H9 (cell line): ENCODE measurements around the gene KCNJ16. TPM values are rescaled to one million over a fixed set of nuclear protein-coding genes. Genes with fewer than 3 reads are reported as not detected.

Experiments used
- DNase-seq: peaks from one replicate; pipeline ENCODE4 v3.0.0-alpha.2; 2017
- H2AFZ ChIP-seq: one replicate; pipeline ENCODE4 v1.6.1; 2013; ENCODE audit warnings: mild to moderate bottlenecking, low read length, control low read depth, moderate library complexity
- H2AK5ac ChIP-seq: 2 replicates; pipeline ENCODE4 v1.6.1; 2013; ENCODE audit warnings: low read length, control low read depth, mixed read lengths; ENCODE audit not compliant: insufficient read length
- H2BK120ac ChIP-seq: one replicate; pipeline ENCODE4 v1.6.1; 2013; ENCODE audit warnings: low read depth, mild to moderate bottlenecking, low read length, control low read depth, inconsistent platforms; ENCODE audit not compliant: poor library complexity, severe bottlenecking
- H2BK12ac ChIP-seq: 2 replicates; pipeline ENCODE4 v1.6.1; 2013; ENCODE audit warnings: low read length, control low read depth, mixed read lengths, low read depth; ENCODE audit not compliant: insufficient read length
- H2BK15ac ChIP-seq: 2 replicates; pipeline ENCODE4 v1.6.1; 2013; ENCODE audit warnings: low read depth, low read length, control low read depth
- H2BK20ac ChIP-seq: one replicate; pipeline ENCODE4 v1.6.1; 2013; ENCODE audit warnings: low read depth, mild to moderate bottlenecking, low read length, control low read depth, inconsistent platforms; ENCODE audit not compliant: poor library complexity, severe bottlenecking
- H2BK5ac ChIP-seq: 2 replicates; pipeline ENCODE4 v1.6.1; 2013; ENCODE audit warnings: low read length, control low read depth, mixed read lengths; ENCODE audit not compliant: insufficient read length
- H3K14ac ChIP-seq: 2 replicates; pipeline ENCODE4 v1.6.1; 2013; ENCODE audit warnings: low read length, control low read depth; ENCODE audit not compliant: insufficient read depth
- H3K18ac ChIP-seq: 2 replicates; pipeline ENCODE4 v1.6.1; 2013; ENCODE audit warnings: low read depth, mild to moderate bottlenecking, mixed read lengths, low read length, control low read depth; ENCODE audit not compliant: insufficient read length
- H3K23ac ChIP-seq: 2 replicates; pipeline ENCODE4 v1.6.1; 2013; ENCODE audit warnings: low read length, control low read depth, mixed read lengths, low read depth; ENCODE audit not compliant: insufficient read length
- H3K23me2 ChIP-seq: 2 replicates; pipeline ENCODE4 v1.6.1; 2013; ENCODE audit warnings: low read depth, mild to moderate bottlenecking, mixed read lengths, low read length, control low read depth; ENCODE audit not compliant: insufficient read length, poor library complexity, severe bottlenecking
- H3K27ac ChIP-seq: 2 replicates; pipeline ENCODE4 v1.5.1; 2013; ENCODE audit warnings: low read length, control low read depth, mixed read lengths, low read depth; ENCODE audit not compliant: insufficient read length
- H3K27me3 ChIP-seq: 2 replicates; pipeline ENCODE4 v1.6.1; 2013; ENCODE audit warnings: low read length, control low read depth, inconsistent platforms; ENCODE audit not compliant: insufficient read depth
- H3K4ac ChIP-seq: 2 replicates; pipeline ENCODE4 v1.6.1; 2013; ENCODE audit warnings: low read depth, mild to moderate bottlenecking, control low read depth, inconsistent platforms, low read length, moderate library complexity
- H3K4me1 ChIP-seq: 2 replicates; pipeline ENCODE4 v1.6.1; 2013; ENCODE audit warnings: low read length, control low read depth, inconsistent platforms; ENCODE audit not compliant: insufficient read depth
- H3K4me2 ChIP-seq: 2 replicates; pipeline ENCODE4 v1.6.1; 2013; ENCODE audit warnings: low read length, control low read depth, mixed read lengths; ENCODE audit not compliant: insufficient read length, insufficient read depth
- H3K56ac ChIP-seq: 2 replicates; pipeline ENCODE4 v1.6.1; 2013; ENCODE audit warnings: low read depth, mild to moderate bottlenecking, mixed read lengths, low read length, control low read depth; ENCODE audit not compliant: insufficient read length
- H3K79me1 ChIP-seq: 2 replicates; pipeline ENCODE4 v1.6.1; 2013; ENCODE audit warnings: low read depth, mild to moderate bottlenecking, moderate library complexity, low read length, control low read depth, inconsistent platforms; ENCODE audit not compliant: insufficient read depth, poor library complexity, severe bottlenecking
- H3K79me2 ChIP-seq: 2 replicates; pipeline ENCODE4 v1.6.1; 2013; ENCODE audit warnings: low read length, control low read depth, inconsistent platforms; ENCODE audit not compliant: insufficient read depth
- H3K9ac ChIP-seq: 2 replicates; pipeline ENCODE4 v1.6.1; 2013; ENCODE audit warnings: low read length, control low read depth, mixed read lengths; ENCODE audit not compliant: insufficient read length; ENCODE audit errors: extremely low read depth
- H3K9me3 ChIP-seq: one replicate; pipeline ENCODE4 v1.6.1; 2013; ENCODE audit warnings: low read depth, low read length, inconsistent platforms; ENCODE audit not compliant: control insufficient read depth
- H3T11ph ChIP-seq: one replicate; pipeline ENCODE4 v1.6.1; 2013; ENCODE audit warnings: mild to moderate bottlenecking, low read length, control low read depth, inconsistent platforms
- H4K20me1 ChIP-seq: one replicate; pipeline ENCODE4 v1.6.1; 2013; ENCODE audit not compliant: control insufficient read depth, insufficient read length, insufficient read depth
- H4K5ac ChIP-seq: 2 replicates; pipeline ENCODE4 v1.6.1; 2013; ENCODE audit warnings: low read depth, mild to moderate bottlenecking, mixed read lengths, low read length, control low read depth; ENCODE audit not compliant: insufficient read length
- H4K8ac ChIP-seq: replicated peaks from 2 replicates; pipeline ENCODE4 v1.6.1; 2013; ENCODE audit warnings: low read length, control low read depth, mixed read lengths, low read depth; ENCODE audit not compliant: insufficient read length
- H4K91ac ChIP-seq: 2 replicates; pipeline ENCODE4 v1.6.1; 2013; ENCODE audit warnings: low read depth, mild to moderate bottlenecking, moderate library complexity, mixed read lengths, low read length, control low read depth; ENCODE audit not compliant: insufficient read length
- H3K27ac Mint-ChIP-seq, 3 experiments: 2 replicates in 2 of 3; 3 replicates in 1 of 3; pipeline ENCODE4 v1.8.0; 2020 to 2021; ENCODE audit warnings: mixed read lengths in 3 of 3, mild to moderate bottlenecking in 1 of 3, moderate library complexity in 1 of 3
- H3K27me3 Mint-ChIP-seq: 2 replicates; pipeline ENCODE4 v1.8.0; 2021; ENCODE audit warnings: low read depth, mild to moderate bottlenecking, moderate library complexity, mixed read lengths
- H3K36me3 Mint-ChIP-seq, 3 experiments: 2 replicates in 2 of 3; 3 replicates in 1 of 3; pipeline ENCODE4 v1.8.0; 2020 to 2021; ENCODE audit warnings: low read depth in 3 of 3, mixed read lengths in 3 of 3; ENCODE audit not compliant: insufficient read depth in 1 of 3
- H3K4me1 Mint-ChIP-seq, 2 experiments: 2 replicates each; pipeline ENCODE4 v1.8.0; 2020; ENCODE audit warnings: mixed read lengths in 2 of 2
- H3K4me3 Mint-ChIP-seq, 2 experiments: 2 replicates in 1 of 2; 3 replicates in 1 of 2; pipeline ENCODE4 v1.8.0; 2020 to 2021; ENCODE audit warnings: mild to moderate bottlenecking in 2 of 2, mixed read lengths in 2 of 2, moderate library complexity in 1 of 2
- H3K9me3 Mint-ChIP-seq, 2 experiments: 2 replicates in 1 of 2; 3 replicates in 1 of 2; pipeline ENCODE4 v1.8.0; 2020; ENCODE audit warnings: mild to moderate bottlenecking in 2 of 2, mixed read lengths in 2 of 2, moderate library complexity in 1 of 2
- WGBS: extraction: QIAGEN DNeasy Blood & Tissue Kit; methylation state at CpG from one replicate; pipeline ENCODE4 v1.1.7; 2013; ENCODE audit warnings: missing lambda C conversion rate, low lambda C conversion rate, mixed read lengths; ENCODE audit not compliant: insufficient read length; ENCODE audit errors: extremely low coverage; 5-methylcytosine and 5-hydroxymethylcytosine counted together
- total RNA-seq: library from RNA; stranded (reverse); gene quantifications from 2 replicates; pipeline ENCODE4 v1.2.1, GENCODE V29; 2021
- TF ChIP-seq, protein P1 (sequence below): fragments of 200-600 bp; sonication (generic); conservative IDR thresholded peaks from 3 replicates; pipeline ENCODE4 v1.8.0; 2021; ENCODE audit warnings: antibody characterized with exemption, mild to moderate bottlenecking

Gene KCNJ16
- total RNA-seq, 1 experiment from 2014 or later = not detected

DNA sequence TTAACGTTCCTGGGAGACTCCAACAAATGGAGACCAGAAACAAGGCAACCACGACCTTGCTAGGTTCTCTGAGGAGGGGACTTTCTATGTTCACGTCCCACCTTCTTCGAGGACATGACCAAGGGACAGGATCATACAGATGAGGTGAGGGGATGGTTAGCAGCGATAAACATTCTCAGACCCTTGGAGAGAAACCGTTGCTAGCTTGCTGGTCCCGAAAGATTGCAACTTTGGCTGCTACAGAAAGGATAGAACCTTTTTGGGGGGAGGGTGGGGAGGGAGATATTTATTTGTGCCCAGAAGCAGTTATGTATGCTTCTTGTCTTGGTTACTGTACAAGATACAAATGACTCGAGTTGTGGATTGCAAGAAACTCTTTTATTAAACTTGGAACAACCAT, 59.0 kb downstream of the KCNJ16 start:
- Histone ChIP-seq H2BK12ac (no peak overlapping the region), H2AK5ac (no peak overlapping the region), H2BK15ac (no peak overlapping the region), H3T11ph (no peak overlapping the region), H4K5ac (no peak overlapping the region), H3K4ac (no peak overlapping the region), H3K9ac (no peak overlapping the region), H3K23me2 (no peaks in the 10 kb centered on the region), H3K56ac (no peak overlapping the region), H3K27me3 (no peaks in the 10 kb centered on the region), H3K79me2 (no peaks in the 10 kb centered on the region), H3K79me1 (no peaks in the 10 kb centered on the region), H3K14ac (no peak overlapping the region), H4K8ac (no peak overlapping the region), H3K27ac (no peak overlapping the region), H2BK5ac (no peak overlapping the region), H2BK20ac (no peak overlapping the region), H2BK120ac (no peak overlapping the region), H3K18ac (no peak overlapping the region), H3K23ac (no peak overlapping the region), H2AFZ (no peak overlapping the region), H3K9me3 (no peaks in the 10 kb centered on the region), H4K91ac (no peak overlapping the region), H4K20me1 (no peaks in the 10 kb centered on the region), H3K4me1 (no peaks in the 10 kb centered on the region; the same call in 1 of the 2 replicates), H3K4me2 (no peak overlapping the region)
- H3K4me1 Mint-ChIP-seq = peaks cover 14 to 15% of the 10 kb centered on the region in 2 experiments
- no peak for DNase-seq
- no peaks in the 10 kb centered on the region for H3K9me3 Mint-ChIP-seq
- H3K4me3 Mint-ChIP-seq = no peak overlapping the region
- WGBS = no CpG with 5 or more reads among the region's 8 CpGs
- no peaks in the 10 kb centered on the region; the same call in 1 of the 2 replicates for H3K27me3 Mint-ChIP-seq
- TF ChIP-seq, protein P1, sequence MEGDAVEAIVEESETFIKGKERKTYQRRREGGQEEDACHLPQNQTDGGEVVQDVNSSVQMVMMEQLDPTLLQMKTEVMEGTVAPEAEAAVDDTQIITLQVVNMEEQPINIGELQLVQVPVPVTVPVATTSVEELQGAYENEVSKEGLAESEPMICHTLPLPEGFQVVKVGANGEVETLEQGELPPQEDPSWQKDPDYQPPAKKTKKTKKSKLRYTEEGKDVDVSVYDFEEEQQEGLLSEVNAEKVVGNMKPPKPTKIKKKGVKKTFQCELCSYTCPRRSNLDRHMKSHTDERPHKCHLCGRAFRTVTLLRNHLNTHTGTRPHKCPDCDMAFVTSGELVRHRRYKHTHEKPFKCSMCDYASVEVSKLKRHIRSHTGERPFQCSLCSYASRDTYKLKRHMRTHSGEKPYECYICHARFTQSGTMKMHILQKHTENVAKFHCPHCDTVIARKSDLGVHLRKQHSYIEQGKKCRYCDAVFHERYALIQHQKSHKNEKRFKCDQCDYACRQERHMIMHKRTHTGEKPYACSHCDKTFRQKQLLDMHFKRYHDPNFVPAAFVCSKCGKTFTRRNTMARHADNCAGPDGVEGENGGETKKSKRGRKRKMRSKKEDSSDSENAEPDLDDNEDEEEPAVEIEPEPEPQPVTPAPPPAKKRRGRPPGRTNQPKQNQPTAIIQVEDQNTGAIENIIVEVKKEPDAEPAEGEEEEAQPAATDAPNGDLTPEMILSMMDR = no peak
- H3K36me3 Mint-ChIP-seq = no peaks in the 10 kb centered on the region
- no peak overlapping the region for H3K27ac Mint-ChIP-seq
